ENCODE measurements around the gene RTEL1. TPM values are rescaled to one million over a fixed set of nuclear protein-coding genes. Genes with fewer than 3 reads are reported as not detected.
"Not testable (repeated sequence)": the region's sequence is repeated elsewhere in the genome, so short reads cannot be mapped to it uniquely, and the experiment has no call there.

The RTEL1 gene
- total RNA-seq, 1 experiment from 2014 or later = 33.4 TPM

DNA sequence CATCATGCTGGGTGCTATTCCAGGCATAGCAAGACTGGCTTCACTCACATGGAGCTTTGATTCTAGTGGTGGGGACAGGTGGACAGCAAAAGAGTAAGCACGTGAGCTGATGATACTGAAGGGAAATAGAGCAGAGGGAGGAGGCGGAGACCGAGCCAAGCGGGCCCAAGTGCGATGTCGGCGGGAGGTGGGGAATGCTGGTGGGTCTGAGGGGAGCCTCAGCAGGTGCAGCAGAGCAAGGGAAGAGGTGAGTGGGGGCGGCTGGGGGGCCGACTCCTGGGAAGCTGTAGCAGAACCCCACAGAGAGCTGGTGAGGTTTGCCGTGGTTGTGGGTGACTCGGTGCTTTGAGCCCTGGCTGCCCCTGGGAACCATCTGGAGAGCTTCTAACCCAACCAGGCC is 10.2 kb downstream of the RTEL1 start:
- no peak overlapping the region for H3K23ac ChIP-seq (ENCODE audit: insufficient read length, low read depth, low read length)
- no peaks in the 10 kb centered on the region for H4K20me1 ChIP-seq (ENCODE audit: control insufficient read depth, insufficient read depth, insufficient read length)
- no peak overlapping the region for H4K91ac ChIP-seq (ENCODE audit: insufficient read length, low read depth, low read length)
- Mint-ChIP-seq H3K36me3 (ENCODE audit: insufficient read depth in 1 of 3, low read depth in 3 of 3) (peaks cover 25 to 42% (median 40%) of the 10 kb centered on the region in 3 experiments), H3K4me3 (no peak overlapping the region), H3K9me3 (no peaks in the 10 kb centered on the region), H3K27ac (no peak overlapping the region), H3K27me3 (ENCODE audit: low read depth) (no peaks in the 10 kb centered on the region), H3K4me1 (peaks cover 0 to 4% of the 10 kb centered on the region in 2 experiments; a peak in 1 of 4 replicates)
- no peaks in the 10 kb centered on the region for H3K79me1 ChIP-seq (ENCODE audit: insufficient read depth, low read depth, low read length, poor library complexity, severe bottlenecking)
- H3K9ac ChIP-seq (ENCODE audit: extremely low read depth, insufficient read length, low read length) = no peak overlapping the region
- no peak overlapping the region for H2BK5ac ChIP-seq (ENCODE audit: insufficient read length, low read length)
- H3K18ac ChIP-seq (ENCODE audit: insufficient read length, low read depth, low read length) = no peak overlapping the region
- H3K4me2 ChIP-seq (ENCODE audit: insufficient read depth, insufficient read length, low read length) = no peak overlapping the region
- no peaks in the 10 kb centered on the region for H3K27me3 ChIP-seq (ENCODE audit: insufficient read depth, low read length)
- no peak for DNase-seq
- no peak overlapping the region for H2BK20ac ChIP-seq (ENCODE audit: low read depth, low read length, poor library complexity, severe bottlenecking)
- no peaks in the 10 kb centered on the region for H3K23me2 ChIP-seq (ENCODE audit: insufficient read length, low read depth, low read length, poor library complexity, severe bottlenecking)
- no peak overlapping the region for H4K5ac ChIP-seq (ENCODE audit: insufficient read length, low read depth, low read length)
- no peak overlapping the region for H3K14ac ChIP-seq (ENCODE audit: insufficient read depth, low read length)
- H2AFZ ChIP-seq (ENCODE audit: low read length) = no peak overlapping the region
- H3K4me1 ChIP-seq (ENCODE audit: insufficient read depth, low read length) = no peaks in the 10 kb centered on the region
- H2AK5ac ChIP-seq (ENCODE audit: insufficient read length, low read length) = no peak overlapping the region
- H3T11ph ChIP-seq (ENCODE audit: low read length) = no peak overlapping the region
- H3K4ac ChIP-seq (ENCODE audit: low read depth, low read length) = no peak overlapping the region
- no peaks in the 10 kb centered on the region for H3K79me2 ChIP-seq (ENCODE audit: insufficient read depth, low read length)
- H3K27ac ChIP-seq (ENCODE audit: insufficient read length, low read depth, low read length) = no peak overlapping the region
- no peak overlapping the region for H2BK12ac ChIP-seq (ENCODE audit: insufficient read length, low read depth, low read length)
- H4K8ac ChIP-seq (replicated peaks; ENCODE audit: insufficient read length, low read depth, low read length) = no peak overlapping the region
- WGBS (ENCODE audit: extremely low coverage, insufficient read length, low lambda C conversion rate) = no CpG with 5 or more reads among the region's 11 CpGs
- TF ChIP-seq, protein P1, sequence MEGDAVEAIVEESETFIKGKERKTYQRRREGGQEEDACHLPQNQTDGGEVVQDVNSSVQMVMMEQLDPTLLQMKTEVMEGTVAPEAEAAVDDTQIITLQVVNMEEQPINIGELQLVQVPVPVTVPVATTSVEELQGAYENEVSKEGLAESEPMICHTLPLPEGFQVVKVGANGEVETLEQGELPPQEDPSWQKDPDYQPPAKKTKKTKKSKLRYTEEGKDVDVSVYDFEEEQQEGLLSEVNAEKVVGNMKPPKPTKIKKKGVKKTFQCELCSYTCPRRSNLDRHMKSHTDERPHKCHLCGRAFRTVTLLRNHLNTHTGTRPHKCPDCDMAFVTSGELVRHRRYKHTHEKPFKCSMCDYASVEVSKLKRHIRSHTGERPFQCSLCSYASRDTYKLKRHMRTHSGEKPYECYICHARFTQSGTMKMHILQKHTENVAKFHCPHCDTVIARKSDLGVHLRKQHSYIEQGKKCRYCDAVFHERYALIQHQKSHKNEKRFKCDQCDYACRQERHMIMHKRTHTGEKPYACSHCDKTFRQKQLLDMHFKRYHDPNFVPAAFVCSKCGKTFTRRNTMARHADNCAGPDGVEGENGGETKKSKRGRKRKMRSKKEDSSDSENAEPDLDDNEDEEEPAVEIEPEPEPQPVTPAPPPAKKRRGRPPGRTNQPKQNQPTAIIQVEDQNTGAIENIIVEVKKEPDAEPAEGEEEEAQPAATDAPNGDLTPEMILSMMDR (conservative IDR thresholded peaks at IDR 0.05) = no peak
- no peak overlapping the region for H2BK15ac ChIP-seq (ENCODE audit: low read depth, low read length)
- H3K9me3 ChIP-seq (ENCODE audit: control insufficient read depth, low read depth, low read length) = no peaks in the 10 kb centered on the region
- H2BK120ac ChIP-seq (ENCODE audit: low read depth, low read length, poor library complexity, severe bottlenecking) = no peak overlapping the region
- no peak overlapping the region for H3K56ac ChIP-seq (ENCODE audit: insufficient read length, low read depth, low read length)

DNA sequence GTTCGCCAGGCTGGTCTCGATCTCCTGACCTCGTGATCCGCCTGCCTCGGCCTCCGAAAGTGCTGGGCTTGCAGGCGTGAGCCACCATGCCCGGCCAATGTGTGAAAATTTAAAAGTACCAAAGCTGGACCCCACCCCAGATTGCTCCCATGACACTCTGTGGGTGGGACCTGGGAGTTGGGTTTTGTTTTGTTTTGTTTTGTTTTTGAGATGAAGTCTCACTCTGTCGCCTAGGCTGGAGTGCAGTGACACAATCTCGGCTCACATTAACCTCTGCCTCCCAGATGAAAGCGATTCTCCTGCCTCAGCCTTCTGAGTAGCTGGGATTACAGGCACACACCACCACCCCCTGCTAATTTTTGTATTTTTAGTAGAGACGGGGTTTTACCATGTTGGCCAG is 13.6 kb downstream of the RTEL1 start:
- not testable (repeated sequence) for H4K91ac ChIP-seq (ENCODE audit: insufficient read length, low read depth, low read length); H4K8ac ChIP-seq (replicated peaks; ENCODE audit: insufficient read length, low read depth, low read length); H2AFZ ChIP-seq (ENCODE audit: low read length); H3K4ac ChIP-seq (ENCODE audit: low read depth, low read length); H2BK15ac ChIP-seq (ENCODE audit: low read depth, low read length); H2BK12ac ChIP-seq (ENCODE audit: insufficient read length, low read depth, low read length); H3K4me2 ChIP-seq (ENCODE audit: insufficient read depth, insufficient read length, low read length); H4K20me1 ChIP-seq (ENCODE audit: control insufficient read depth, insufficient read depth, insufficient read length); H3T11ph ChIP-seq (ENCODE audit: low read length); H3K23me2 ChIP-seq (ENCODE audit: insufficient read length, low read depth, low read length, poor library complexity, severe bottlenecking); H2AK5ac ChIP-seq (ENCODE audit: insufficient read length, low read length); H3K56ac ChIP-seq (ENCODE audit: insufficient read length, low read depth, low read length); H2BK20ac ChIP-seq (ENCODE audit: low read depth, low read length, poor library complexity, severe bottlenecking); H3K79me2 ChIP-seq (ENCODE audit: insufficient read depth, low read length); H3K4me1 ChIP-seq (ENCODE audit: insufficient read depth, low read length); H3K9ac ChIP-seq (ENCODE audit: extremely low read depth, insufficient read length, low read length); H4K5ac ChIP-seq (ENCODE audit: insufficient read length, low read depth, low read length); H3K27ac ChIP-seq (ENCODE audit: insufficient read length, low read depth, low read length); H3K27me3 ChIP-seq (ENCODE audit: insufficient read depth, low read length); DNase-seq; H2BK5ac ChIP-seq (ENCODE audit: insufficient read length, low read length); H3K27ac Mint-ChIP-seq; H3K23ac ChIP-seq (ENCODE audit: insufficient read length, low read depth, low read length); H2BK120ac ChIP-seq (ENCODE audit: low read depth, low read length, poor library complexity, severe bottlenecking); H3K9me3 Mint-ChIP-seq; H3K27me3 Mint-ChIP-seq (ENCODE audit: low read depth); H3K14ac ChIP-seq (ENCODE audit: insufficient read depth, low read length); H3K4me1 Mint-ChIP-seq; H3K18ac ChIP-seq (ENCODE audit: insufficient read length, low read depth, low read length); H3K4me3 Mint-ChIP-seq; H3K79me1 ChIP-seq (ENCODE audit: insufficient read depth, low read depth, low read length, poor library complexity, severe bottlenecking); H3K9me3 ChIP-seq (ENCODE audit: control insufficient read depth, low read depth, low read length)
- no CpG with 5 or more reads among the region's 12 CpGs for WGBS (ENCODE audit: extremely low coverage, insufficient read length, low lambda C conversion rate)
- peaks cover 17 to 55% (median 43%) of the 10 kb centered on the region in 3 experiments; a peak in 6 of 7 replicates for H3K36me3 Mint-ChIP-seq (ENCODE audit: insufficient read depth in 1 of 3, low read depth in 3 of 3)
